ENCODE results near the gene RAB39A. TPM values are rescaled to one million over a fixed set of nuclear protein-coding genes. Genes with fewer than 3 reads are reported as not detected.

The RAB39A gene
- total and polyA plus RNA-seq, 9 of the 15 experiments (the other 6 are each of a cell fraction or from before 2014, with no cell fraction given) = not detected

GRCh38 chr11:107921997-107922396 lies 6.3 kb upstream of the RAB39A start:
- Histone ChIP-seq H3K4me1 (replicated peaks in 1 of 2; ENCODE audit: control insufficient read depth in 2 of 2, insufficient read depth in 2 of 2, low read length in 2 of 2) (no peaks in the 10 kb centered on the region), H3K4me3 (no peak overlapping the region), H3K27ac (ENCODE audit: extremely low read depth, low read depth, low read length) (no peak overlapping the region), H3K9me3 (replicated peaks; ENCODE audit: control insufficient read depth, insufficient read depth, low read depth, low read length) (no peaks in the 10 kb centered on the region), H3K79me2 (ENCODE audit: control insufficient read depth, insufficient read depth, low read length) (no peaks in the 10 kb centered on the region), H3K27me3 (ENCODE audit: control insufficient read depth in 2 of 2, insufficient read depth in 2 of 2, low read length in 2 of 2) (peaks cover 0 to 20% of the 10 kb centered on the region in 2 experiments; a peak in 3 of 5 replicates), H3K9ac (ENCODE audit: insufficient read depth in 1 of 2, low read depth in 2 of 2, low read length in 2 of 2) (no peak overlapping the region), H2AFZ (ENCODE audit: low read depth, low read length) (no peak overlapping the region), H3K9me1 (ENCODE audit: control insufficient read depth, insufficient read depth, low read length) (no peaks in the 10 kb centered on the region), H4K20me1 (replicated peaks; ENCODE audit: control insufficient read depth, insufficient read depth, low read length) (no peaks in the 10 kb centered on the region), H3K4me2 (ENCODE audit: insufficient read depth, low read length) (no peak overlapping the region), H3K36me3 (ENCODE audit: control insufficient read depth, insufficient read depth, low read length) (no peaks in the 10 kb centered on the region)
- ATAC-seq (no peak), FAIRE-seq (no peak), DNase-seq (ENCODE audit: extremely low read depth in 1 of 4, low spot score in 3 of 4) (no peak)
- CTCF ChIA-PET (ENCODE audit: low intra/inter-chr PET ratio) = no interaction called here
- intact Hi-C loops (cut with micrococcal nuclease) = no loop called here
- TF ChIP-seq LEF1 (IDR thresholded peaks at IDR 0.05) (no peak), ZNF316 (IDR thresholded peaks at IDR 0.05) (peak; percentile 74), ELF4 (CRISPR knock-in tag; IDR thresholded peaks at IDR 0.05) (no peak), ZNF512 (tag; IDR thresholded peaks at IDR 0.05) (no peak), ETV6 (IDR thresholded peaks at IDR 0.05; ENCODE audit: borderline replicate concordance in 1 of 2, low read depth in 2 of 2, low read length in 1 of 2) (no peak), ETV6 (CRISPR knock-in tag; IDR thresholded peaks at IDR 0.05; ENCODE audit: borderline replicate concordance) (no peak), MYC (IDR thresholded peaks at IDR 0.05; ENCODE audit: low read depth, low read length) (no peak), MYC (CRISPR knock-in tag; IDR thresholded peaks at IDR 0.05; ENCODE audit: borderline replicate concordance, low read depth) (no peak), FIP1L1 (IDR thresholded peaks at IDR 0.05; ENCODE audit: low read depth, low read length, poor library complexity, severe bottlenecking) (no peak), C11orf30 (IDR thresholded peaks at IDR 0.05; ENCODE audit: low read depth) (peak; percentile 49), PRPF4 (IDR thresholded peaks at IDR 0.05; ENCODE audit: insufficient read depth, low read depth, low read length, poor library complexity, severe bottlenecking) (no peak), ZFX (CRISPR knock-in tag; IDR thresholded peaks at IDR 0.05) (no peak), USF1 (CRISPR knock-in tag; IDR thresholded peaks at IDR 0.05) (no peak), ZNF133 (CRISPR knock-in tag; IDR thresholded peaks at IDR 0.05) (no peak), ZNF347 (CRISPR knock-in tag; IDR thresholded peaks at IDR 0.05; ENCODE audit: low read depth) (no peak), TCF3 (CRISPR knock-in tag; IDR thresholded peaks at IDR 0.05) (no peak), ZNF143 (CRISPR knock-in tag; IDR thresholded peaks at IDR 0.05) (no peak)
- TF ChIP-seq, protein P1, sequence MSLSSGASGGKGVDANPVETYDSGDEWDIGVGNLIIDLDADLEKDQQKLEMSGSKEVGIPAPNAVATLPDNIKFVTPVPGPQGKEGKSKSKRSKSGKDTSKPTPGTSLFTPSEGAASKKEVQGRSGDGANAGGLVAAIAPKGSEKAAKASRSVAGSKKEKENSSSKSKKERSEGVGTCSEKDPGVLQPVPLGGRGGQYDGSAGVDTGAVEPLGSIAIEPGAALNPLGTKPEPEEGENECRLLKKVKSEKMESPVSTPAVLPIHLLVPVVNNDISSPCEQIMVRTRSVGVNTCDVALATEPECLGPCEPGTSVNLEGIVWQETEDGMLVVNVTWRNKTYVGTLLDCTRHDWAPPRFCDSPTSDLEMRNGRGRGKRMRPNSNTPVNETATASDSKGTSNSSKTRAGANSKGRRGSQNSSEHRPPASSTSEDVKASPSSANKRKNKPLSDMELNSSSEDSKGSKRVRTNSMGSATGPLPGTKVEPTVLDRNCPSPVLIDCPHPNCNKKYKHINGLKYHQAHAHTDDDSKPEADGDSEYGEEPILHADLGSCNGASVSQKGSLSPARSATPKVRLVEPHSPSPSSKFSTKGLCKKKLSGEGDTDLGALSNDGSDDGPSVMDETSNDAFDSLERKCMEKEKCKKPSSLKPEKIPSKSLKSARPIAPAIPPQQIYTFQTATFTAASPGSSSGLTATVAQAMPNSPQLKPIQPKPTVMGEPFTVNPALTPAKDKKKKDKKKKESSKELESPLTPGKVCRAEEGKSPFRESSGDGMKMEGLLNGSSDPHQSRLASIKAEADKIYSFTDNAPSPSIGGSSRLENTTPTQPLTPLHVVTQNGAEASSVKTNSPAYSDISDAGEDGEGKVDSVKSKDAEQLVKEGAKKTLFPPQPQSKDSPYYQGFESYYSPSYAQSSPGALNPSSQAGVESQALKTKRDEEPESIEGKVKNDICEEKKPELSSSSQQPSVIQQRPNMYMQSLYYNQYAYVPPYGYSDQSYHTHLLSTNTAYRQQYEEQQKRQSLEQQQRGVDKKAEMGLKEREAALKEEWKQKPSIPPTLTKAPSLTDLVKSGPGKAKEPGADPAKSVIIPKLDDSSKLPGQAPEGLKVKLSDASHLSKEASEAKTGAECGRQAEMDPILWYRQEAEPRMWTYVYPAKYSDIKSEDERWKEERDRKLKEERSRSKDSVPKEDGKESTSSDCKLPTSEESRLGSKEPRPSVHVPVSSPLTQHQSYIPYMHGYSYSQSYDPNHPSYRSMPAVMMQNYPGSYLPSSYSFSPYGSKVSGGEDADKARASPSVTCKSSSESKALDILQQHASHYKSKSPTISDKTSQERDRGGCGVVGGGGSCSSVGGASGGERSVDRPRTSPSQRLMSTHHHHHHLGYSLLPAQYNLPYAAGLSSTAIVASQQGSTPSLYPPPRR (CRISPR knock-in tag; IDR thresholded peaks at IDR 0.05; ENCODE audit: borderline replicate concordance) = no peak
- in situ Hi-C loops (cut with MboI) = no loop called here
- POLR2A ChIA-PET = no interaction called here
- 0% methylated on average over 1 of the region's 1 CpG for WGBS (ENCODE audit: insufficient coverage, low coverage, missing lambda C conversion rate)
- BruUV-seq (replicated peaks) = no TSS peak
